ENCODE results near the gene ACBD4. TPM values are rescaled to one million over a fixed set of nuclear protein-coding genes. Genes with fewer than 3 reads are reported as not detected.

ACBD4 gene
- total and polyA plus RNA-seq, 5 donors from 2014 or later: 13.8 to 23.6 (median 15.6) TPM

GRCh38 chr17:45160447-45161287 is 25.2 kb downstream of the ACBD4 start:
- no peaks in the 10 kb centered on the region for H3K9me3 Mint-ChIP-seq
- Histone ChIP-seq H3K36me3 (ENCODE audit: control insufficient read depth, insufficient read depth, low read length) (no peaks in the 10 kb centered on the region), H3K9me3 (ENCODE audit: control insufficient read depth in 2 of 2, low read length in 2 of 2) (no peaks in the 10 kb centered on the region), H3K27ac (ENCODE audit: insufficient read depth, low read length, poor library complexity, severe bottlenecking) (peak overlapping the region; percentile 98), H3K4me1 (ENCODE audit: control insufficient read depth, insufficient read depth, low read length, poor library complexity, severe bottlenecking) (peaks cover 37% of the 10 kb centered on the region), H3K27me3 (ENCODE audit: control insufficient read depth, insufficient read depth, low read length) (no peaks in the 10 kb centered on the region), H3K4me3 (ENCODE audit: low read depth, low read length) (peak overlapping the region; percentile 90)
- DNase-seq: peak in 2 of 3 donors; percentile 42 to 64
- peaks cover 13% of the 10 kb centered on the region for H3K36me3 Mint-ChIP-seq
- H3K4me3 Mint-ChIP-seq: peak overlapping the region; percentile 92 to 97 (median 96)
- H3K27ac Mint-ChIP-seq: peak overlapping the region; percentile 97 to 99 (median 97)
- no peaks in the 10 kb centered on the region for H3K27me3 Mint-ChIP-seq
- ATAC-seq (ENCODE audit: low read depth in 2 of 2): peak; percentile 7 to 9
- H3K4me1 Mint-ChIP-seq: peaks cover 15 to 61% (median 38%) of the 10 kb centered on the region in 4 donors

DNA sequence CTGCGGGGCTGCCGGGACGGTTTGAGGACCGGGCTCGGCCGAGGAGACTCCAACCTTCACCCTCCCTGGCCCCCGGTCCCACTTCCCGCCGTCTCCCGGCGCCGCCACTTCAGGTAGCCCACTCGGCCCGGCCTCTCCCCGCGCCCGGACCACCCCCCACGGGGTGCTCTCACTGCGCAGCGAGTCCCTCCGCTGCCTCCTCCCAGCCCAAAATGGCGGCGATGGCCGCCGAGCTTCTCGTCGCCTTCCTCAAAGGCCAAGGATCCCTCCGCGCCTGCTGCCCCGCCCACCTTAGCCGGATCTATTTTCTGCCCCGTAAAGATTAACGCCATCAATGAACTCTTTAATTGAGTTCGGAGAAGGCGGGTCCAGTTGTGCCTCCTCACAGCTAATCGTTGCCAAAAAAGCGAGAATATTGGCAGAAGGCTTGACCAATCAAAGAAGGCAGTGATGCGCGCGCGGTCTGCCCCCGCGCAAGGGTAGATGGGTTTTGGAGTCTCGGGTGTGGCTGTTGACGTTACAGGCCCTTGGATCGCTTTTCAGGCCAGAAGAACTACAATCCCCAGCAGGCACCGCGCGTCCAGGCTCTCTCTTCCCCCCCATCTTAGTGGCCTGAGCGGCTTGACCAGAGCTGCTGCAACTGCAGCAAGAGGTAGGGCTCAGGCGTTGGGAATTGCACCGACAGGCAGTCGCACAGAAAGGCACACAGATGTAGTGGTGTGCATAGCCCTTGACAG is 26.0 kb downstream of the ACBD4 start, which contains the start of gene HEXIM2:
HEXIM2 (plus strand) TSS at position 588 of the 737 bp plus-strand sequence. CDS start 919 bp downstream, outside the sequence.
- H3K4me1 ChIP-seq (ENCODE audit: control insufficient read depth, insufficient read depth, low read length, poor library complexity, severe bottlenecking): peaks cover 35% of the 10 kb centered on the region
- H3K9me3 Mint-ChIP-seq: no peaks in the 10 kb centered on the region
- H3K36me3 Mint-ChIP-seq: peaks cover 9% of the 10 kb centered on the region
- peak within 1 kb of the TSS; percentile 92 to 97 (median 96) for H3K4me3 Mint-ChIP-seq
- peak within 1 kb of the TSS; percentile 97 to 100 (median 97) for H3K27ac Mint-ChIP-seq
- no peaks in the 10 kb centered on the region for H3K9me3 ChIP-seq (ENCODE audit: control insufficient read depth in 2 of 2, low read length in 2 of 2)
- no peaks in the 10 kb centered on the region for H3K27me3 Mint-ChIP-seq
- H3K36me3 ChIP-seq (ENCODE audit: control insufficient read depth, insufficient read depth, low read length): no peaks in the 10 kb centered on the region
- peak within 1 kb of the TSS; percentile 98 for H3K27ac ChIP-seq (ENCODE audit: insufficient read depth, low read length, poor library complexity, severe bottlenecking)
- DNase-seq (peak; percentile 96 to 100 (median 99)), ATAC-seq (ENCODE audit: low read depth in 2 of 2) (peak; percentile 95 to 96)
- no peaks in the 10 kb centered on the region for H3K27me3 ChIP-seq (ENCODE audit: control insufficient read depth, insufficient read depth, low read length)
- H3K4me1 Mint-ChIP-seq: peaks cover 10 to 54% (median 33%) of the 10 kb centered on the region in 4 donors
- peak within 1 kb of the TSS; percentile 90 for H3K4me3 ChIP-seq (ENCODE audit: low read depth, low read length)

DNA sequence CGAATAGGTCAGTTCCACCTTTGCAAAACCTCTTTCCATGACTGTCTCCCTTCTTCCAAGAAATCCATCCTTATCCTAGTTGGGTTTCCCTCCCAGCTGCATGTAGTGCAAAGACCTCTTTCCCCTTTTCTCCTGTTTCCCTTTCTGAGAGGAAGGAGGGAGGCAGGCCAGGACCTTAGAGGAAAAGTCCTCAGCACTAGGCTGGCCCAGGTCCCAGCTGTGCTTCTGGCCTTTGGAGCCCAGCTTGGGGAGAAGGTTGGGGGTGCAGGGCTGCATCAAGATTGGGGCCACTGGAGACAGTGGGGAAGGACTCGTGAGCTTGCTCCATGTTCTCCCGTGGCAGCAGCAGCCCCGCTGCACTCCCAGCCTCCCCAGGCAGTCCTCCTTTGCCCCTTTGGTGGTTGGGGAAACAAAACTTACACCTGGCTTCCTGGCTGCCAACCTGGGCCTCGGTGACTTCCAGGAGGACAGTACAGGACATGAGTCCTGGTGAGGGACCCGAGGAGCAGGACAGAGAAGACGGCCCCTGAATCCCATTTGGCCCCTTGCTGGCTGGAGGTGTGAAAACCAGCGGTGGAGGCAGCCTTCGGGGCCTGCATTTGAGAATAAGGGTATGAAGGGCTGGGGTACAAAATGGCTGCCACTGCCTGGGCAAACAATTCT is 26.7 kb downstream of the ACBD4 start:
- Mint-ChIP-seq H3K27me3 (no peaks in the 10 kb centered on the region), H3K27ac (peak overlapping the region in 2 of 3 donors; percentile 97), H3K9me3 (no peaks in the 10 kb centered on the region), H3K36me3 (peaks cover 9% of the 10 kb centered on the region), H3K4me1 (peaks cover 10 to 48% (median 32%) of the 10 kb centered on the region in 4 donors), H3K4me3 (peak overlapping the region; percentile 92 to 97 (median 93))
- Histone ChIP-seq H3K36me3 (ENCODE audit: control insufficient read depth, insufficient read depth, low read length) (no peaks in the 10 kb centered on the region), H3K4me3 (ENCODE audit: low read depth, low read length) (peak overlapping the region; percentile 82), H3K9me3 (ENCODE audit: control insufficient read depth in 2 of 2, low read length in 2 of 2) (no peaks in the 10 kb centered on the region), H3K27ac (ENCODE audit: insufficient read depth, low read length, poor library complexity, severe bottlenecking) (peak overlapping the region; percentile 98), H3K27me3 (ENCODE audit: control insufficient read depth, insufficient read depth, low read length) (no peaks in the 10 kb centered on the region), H3K4me1 (ENCODE audit: control insufficient read depth, insufficient read depth, low read length, poor library complexity, severe bottlenecking) (peaks cover 35% of the 10 kb centered on the region)
- ATAC-seq (ENCODE audit: low read depth in 2 of 2) (no peak), DNase-seq (no peak)

GRCh38 chr17:45164734-45165269 is 29.3 kb downstream of the ACBD4 start:
- H3K4me1 Mint-ChIP-seq: peaks cover 5 to 22% (median 17%) of the 10 kb centered on the region in 4 donors
- DNase-seq (no peak), ATAC-seq (ENCODE audit: low read depth in 2 of 2) (no peak)
- Histone ChIP-seq H3K36me3 (ENCODE audit: control insufficient read depth, insufficient read depth, low read length) (no peaks in the 10 kb centered on the region), H3K27ac (ENCODE audit: insufficient read depth, low read length, poor library complexity, severe bottlenecking) (no peak overlapping the region), H3K27me3 (ENCODE audit: control insufficient read depth, insufficient read depth, low read length) (no peaks in the 10 kb centered on the region), H3K4me1 (ENCODE audit: control insufficient read depth, insufficient read depth, low read length, poor library complexity, severe bottlenecking) (peaks cover 17% of the 10 kb centered on the region), H3K4me3 (ENCODE audit: low read depth, low read length) (no peak overlapping the region), H3K9me3 (ENCODE audit: control insufficient read depth in 2 of 2, low read length in 2 of 2) (no peaks in the 10 kb centered on the region)
- H3K4me3 Mint-ChIP-seq: no peak overlapping the region
- no peaks in the 10 kb centered on the region for H3K36me3 Mint-ChIP-seq
- no peaks in the 10 kb centered on the region for H3K9me3 Mint-ChIP-seq
- H3K27ac Mint-ChIP-seq: no peak overlapping the region
- H3K27me3 Mint-ChIP-seq: no peaks in the 10 kb centered on the region

GRCh38 chr17:45168991-45169752 is 33.7 kb downstream of the ACBD4 start:
- H3K27ac Mint-ChIP-seq: no peak overlapping the region

GRCh38 chr17:45170280-45170930 is 34.9 kb downstream of the ACBD4 start:
- H3K4me3 Mint-ChIP-seq: peak overlapping the region in 1 of 4 donors; percentile 11
- H3K4me1 Mint-ChIP-seq: peaks cover 0 to 25% (median 6%) of the 10 kb centered on the region in 4 donors
- ATAC-seq (ENCODE audit: low read depth in 2 of 2) (no peak), DNase-seq (no peak)
- Histone ChIP-seq H3K36me3 (ENCODE audit: control insufficient read depth, insufficient read depth, low read length) (no peaks in the 10 kb centered on the region), H3K27me3 (ENCODE audit: control insufficient read depth, insufficient read depth, low read length) (no peaks in the 10 kb centered on the region), H3K27ac (ENCODE audit: insufficient read depth, low read length, poor library complexity, severe bottlenecking) (no peak overlapping the region), H3K4me1 (ENCODE audit: control insufficient read depth, insufficient read depth, low read length, poor library complexity, severe bottlenecking) (peaks cover 19% of the 10 kb centered on the region), H3K4me3 (ENCODE audit: low read depth, low read length) (no peak overlapping the region), H3K9me3 (ENCODE audit: control insufficient read depth in 2 of 2, low read length in 2 of 2) (no peaks in the 10 kb centered on the region)
- H3K9me3 Mint-ChIP-seq: no peaks in the 10 kb centered on the region
- no peaks in the 10 kb centered on the region for H3K27me3 Mint-ChIP-seq
- no peaks in the 10 kb centered on the region for H3K36me3 Mint-ChIP-seq
- H3K27ac Mint-ChIP-seq: peak overlapping the region in 2 of 3 donors; percentile 41 to 76

More at GRCh38 chr17:45168991-45169752, 33.7 kb downstream of the ACBD4 start:
- H3K9me3 Mint-ChIP-seq: no peaks in the 10 kb centered on the region
- Histone ChIP-seq H3K4me3 (ENCODE audit: low read depth, low read length) (no peak overlapping the region), H3K36me3 (ENCODE audit: control insufficient read depth, insufficient read depth, low read length) (no peaks in the 10 kb centered on the region), H3K9me3 (ENCODE audit: control insufficient read depth in 2 of 2, low read length in 2 of 2) (no peaks in the 10 kb centered on the region), H3K27ac (ENCODE audit: insufficient read depth, low read length, poor library complexity, severe bottlenecking) (no peak overlapping the region), H3K27me3 (ENCODE audit: control insufficient read depth, insufficient read depth, low read length) (no peaks in the 10 kb centered on the region), H3K4me1 (ENCODE audit: control insufficient read depth, insufficient read depth, low read length, poor library complexity, severe bottlenecking) (peaks cover 19% of the 10 kb centered on the region)
- no peaks in the 10 kb centered on the region for H3K27me3 Mint-ChIP-seq
- ATAC-seq (ENCODE audit: low read depth in 2 of 2): no peak
- peaks cover 0 to 28% (median 11%) of the 10 kb centered on the region in 4 donors for H3K4me1 Mint-ChIP-seq
- H3K4me3 Mint-ChIP-seq: no peak overlapping the region
- no peak for DNase-seq
- H3K36me3 Mint-ChIP-seq: no peaks in the 10 kb centered on the region
